OCI-LY3 (cell line): ENCODE measurements around the gene OR14I1.
A peak's percentile ranks its signal among the peaks of the same experiment; 100 is the strongest.

Experiments used
- H2AFZ ChIP-seq: fragments of 200-600, 300-600 bp; shearing (Covaris generic); 2 replicates; pipeline ENCODE4 v1.6.0; 2014; ENCODE audit warnings: antibody characterized with exemption, low read depth, low read length
- H3K27ac ChIP-seq: fragments of 200-600, 300-600 bp; sonication (generic); 2 replicates; pipeline ENCODE4 v1.5.1; 2014; ENCODE audit warnings: mild to moderate bottlenecking, low read length, moderate library complexity, mixed read lengths
- H3K27me3 ChIP-seq: fragments of 200-600, 300-600 bp; sonication (generic); 2 replicates; pipeline ENCODE4 v1.6.1; 2014; ENCODE audit warnings: low read depth, low read length, mixed read lengths
- H3K36me3 ChIP-seq: fragments of 200-600, 300-600 bp; sonication (generic); replicated peaks from 2 replicates; pipeline ENCODE3; 2014; ENCODE audit warnings: low read depth, low read length, mixed read lengths
- H3K4me1 ChIP-seq: fragments of 300-600, 200-600 bp; sonication (generic); 2 replicates; pipeline ENCODE4 v1.6.1; 2014; ENCODE audit warnings: low read length, mixed read lengths
- H3K4me2 ChIP-seq: fragments of 200-600, 300-600 bp; sonication (generic); 2 replicates; pipeline ENCODE4 v1.6.1; 2014; ENCODE audit warnings: low read length, mixed read lengths
- H3K4me3 ChIP-seq: fragments of 300-600, 200-600 bp; sonication (generic); 2 replicates; pipeline ENCODE4 v1.5.1; 2014; ENCODE audit warnings: antibody characterized with exemption, mild to moderate bottlenecking, low read length, moderate library complexity
- H3K79me2 ChIP-seq: fragments of 300-600, 200-600 bp; shearing (Covaris generic); 2 replicates; pipeline ENCODE4 v1.6.1; 2014; ENCODE audit warnings: mild to moderate bottlenecking, low read length, mixed read lengths
- H3K9ac ChIP-seq: fragments of 300-600, 200-600 bp; shearing (Covaris generic); 2 replicates; pipeline ENCODE4 v1.6.0; 2014; ENCODE audit warnings: mild to moderate bottlenecking, low read length, moderate library complexity
- H3K9me3 ChIP-seq: fragments of 200-600, 300-600 bp; shearing (Covaris generic); 2 replicates; pipeline ENCODE4 v1.6.1; 2014; ENCODE audit warnings: low read length, mixed read lengths; ENCODE audit not compliant: insufficient read depth
- H4K20me1 ChIP-seq: fragments of 200-600, 300-600 bp; sonication (generic); 2 replicates; pipeline ENCODE4 v1.6.1; 2016; ENCODE audit warnings: low read length, mixed read lengths; ENCODE audit not compliant: insufficient read depth
- EZH2phosphoT487 ChIP-seq: fragments of 200-600 bp; shearing (Covaris generic); IDR thresholded peaks from 2 replicates; pipeline ENCODE4 v1.6.1; 2018; ENCODE audit warnings: antibody characterized with exemption, mixed run types, low read depth
- TF ChIP-seq, protein P1 (sequence below): fragments of 200-600, 300-600 bp; sonication (generic); IDR thresholded peaks from 2 replicates; pipeline ENCODE4 v1.5.1; 2014; ENCODE audit warnings: antibody characterized with exemption, low read length, low read depth

The OR14I1 gene

DNA sequence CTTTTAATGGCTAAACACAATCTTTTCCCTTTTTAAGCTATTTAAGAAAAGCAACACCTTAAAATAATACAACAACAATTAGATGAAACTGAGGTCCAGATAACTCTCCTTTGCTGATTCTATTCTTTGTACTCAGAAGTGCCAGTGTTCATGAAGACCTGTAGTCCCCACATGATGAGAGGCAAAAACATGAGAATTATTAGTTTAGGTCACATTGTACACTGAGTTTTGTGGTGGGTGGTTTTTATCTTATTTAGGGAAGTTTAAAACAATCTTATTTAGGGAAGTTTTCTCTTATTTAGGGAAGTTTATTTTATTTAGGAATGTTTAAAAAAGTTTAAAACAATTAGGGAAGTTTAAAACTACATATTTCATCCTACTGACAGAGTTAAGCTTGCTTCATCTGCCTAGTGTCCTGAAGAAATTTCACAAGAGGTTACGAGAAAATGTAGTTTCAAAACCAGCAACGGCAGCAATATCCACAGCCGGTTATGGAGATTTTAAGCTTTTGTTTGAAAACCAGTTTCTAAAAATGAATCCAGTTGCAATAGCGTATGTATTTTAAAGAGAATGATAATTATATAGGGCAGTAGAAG is 7.8 kb upstream of the OR14I1 start:
- no peaks in the 10 kb centered on the region for H3K4me1 ChIP-seq
- H4K20me1 ChIP-seq, result no peaks in the 10 kb centered on the region
- TF ChIP-seq, protein P1, sequence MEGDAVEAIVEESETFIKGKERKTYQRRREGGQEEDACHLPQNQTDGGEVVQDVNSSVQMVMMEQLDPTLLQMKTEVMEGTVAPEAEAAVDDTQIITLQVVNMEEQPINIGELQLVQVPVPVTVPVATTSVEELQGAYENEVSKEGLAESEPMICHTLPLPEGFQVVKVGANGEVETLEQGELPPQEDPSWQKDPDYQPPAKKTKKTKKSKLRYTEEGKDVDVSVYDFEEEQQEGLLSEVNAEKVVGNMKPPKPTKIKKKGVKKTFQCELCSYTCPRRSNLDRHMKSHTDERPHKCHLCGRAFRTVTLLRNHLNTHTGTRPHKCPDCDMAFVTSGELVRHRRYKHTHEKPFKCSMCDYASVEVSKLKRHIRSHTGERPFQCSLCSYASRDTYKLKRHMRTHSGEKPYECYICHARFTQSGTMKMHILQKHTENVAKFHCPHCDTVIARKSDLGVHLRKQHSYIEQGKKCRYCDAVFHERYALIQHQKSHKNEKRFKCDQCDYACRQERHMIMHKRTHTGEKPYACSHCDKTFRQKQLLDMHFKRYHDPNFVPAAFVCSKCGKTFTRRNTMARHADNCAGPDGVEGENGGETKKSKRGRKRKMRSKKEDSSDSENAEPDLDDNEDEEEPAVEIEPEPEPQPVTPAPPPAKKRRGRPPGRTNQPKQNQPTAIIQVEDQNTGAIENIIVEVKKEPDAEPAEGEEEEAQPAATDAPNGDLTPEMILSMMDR, result no peak
- no peak for TF ChIP-seq EZH2phosphoT487
- no peak overlapping the region for H2AFZ ChIP-seq
- H3K27ac ChIP-seq, result no peak overlapping the region
- no peaks in the 10 kb centered on the region for H3K36me3 ChIP-seq
- H3K4me3 ChIP-seq, result no peak overlapping the region
- H3K9ac ChIP-seq, result no peak overlapping the region
- peaks cover 18% of the 10 kb centered on the region; the same call in 1 of the 2 replicates for H3K9me3 ChIP-seq
- peaks cover 34% of the 10 kb centered on the region for H3K27me3 ChIP-seq
- H3K4me2 ChIP-seq, result no peak overlapping the region
- H3K79me2 ChIP-seq, result no peaks in the 10 kb centered on the region

DNA sequence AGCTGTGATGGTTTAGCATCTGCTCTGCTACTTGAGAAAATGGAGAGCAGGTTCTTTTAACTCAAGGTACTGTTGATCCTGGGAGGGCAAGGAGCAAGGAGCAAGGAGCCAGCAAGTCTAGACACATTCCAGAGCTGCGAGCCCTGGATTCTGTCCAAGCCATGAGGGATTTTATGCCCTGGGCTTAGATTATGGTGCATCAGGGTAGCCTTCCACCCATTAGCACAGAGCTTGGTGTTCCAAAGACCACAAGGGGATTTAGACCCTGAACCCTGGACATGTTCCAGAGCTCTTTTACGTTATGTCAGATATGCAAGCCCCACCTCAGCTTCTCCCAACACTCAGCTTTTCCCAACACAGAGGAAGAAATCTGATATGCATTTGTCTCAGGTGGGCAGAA is 2.0 kb upstream of the OR14I1 start:
- H3K36me3 ChIP-seq, result no peaks in the 10 kb centered on the region
- no peak overlapping the region for H2AFZ ChIP-seq
- no peak overlapping the region for H3K4me3 ChIP-seq
- no peak for TF ChIP-seq EZH2phosphoT487
- TF ChIP-seq, protein P1, result no peak
- no peak overlapping the region for H3K9ac ChIP-seq
- peaks cover 53% of the 10 kb centered on the region for H3K27me3 ChIP-seq
- H3K4me1 ChIP-seq, result no peaks in the 10 kb centered on the region
- no peak overlapping the region for H3K4me2 ChIP-seq
- no peaks in the 10 kb centered on the region for H3K9me3 ChIP-seq
- H3K27ac ChIP-seq, result no peak overlapping the region
- no peaks in the 10 kb centered on the region for H4K20me1 ChIP-seq
- no peaks in the 10 kb centered on the region for H3K79me2 ChIP-seq

DNA sequence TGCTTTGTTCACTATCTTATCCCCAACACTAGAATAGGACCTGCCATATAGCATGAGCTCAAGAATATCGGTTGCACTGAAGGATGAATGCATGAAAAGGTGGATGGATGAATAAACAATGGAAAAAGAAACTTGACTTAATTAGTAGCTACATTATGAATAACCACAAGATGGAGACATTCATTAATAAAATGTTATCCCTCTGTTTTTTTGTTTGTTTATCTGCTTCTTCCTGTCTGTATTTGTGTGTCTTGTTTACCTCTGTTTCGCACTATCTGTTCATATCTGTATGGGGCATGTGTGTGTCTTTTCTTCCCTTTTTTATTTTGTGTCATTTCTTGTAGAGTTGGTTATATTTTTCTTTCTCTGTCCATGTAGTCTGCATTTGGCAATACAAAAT is 1.1 kb upstream of the OR14I1 start:
- Histone ChIP-seq H2AFZ (no peak overlapping the region), H3K4me1 (no peaks in the 10 kb centered on the region), H3K9ac (no peak overlapping the region), H3K4me3 (no peak overlapping the region), H3K36me3 (no peaks in the 10 kb centered on the region), H3K27me3 (peaks cover 58% of the 10 kb centered on the region), H3K27ac (no peak overlapping the region), H4K20me1 (no peaks in the 10 kb centered on the region), H3K9me3 (no peaks in the 10 kb centered on the region), H3K79me2 (no peaks in the 10 kb centered on the region), H3K4me2 (no peak overlapping the region)
- no peak for TF ChIP-seq EZH2phosphoT487
- TF ChIP-seq, protein P1, result peak; percentile 50

DNA sequence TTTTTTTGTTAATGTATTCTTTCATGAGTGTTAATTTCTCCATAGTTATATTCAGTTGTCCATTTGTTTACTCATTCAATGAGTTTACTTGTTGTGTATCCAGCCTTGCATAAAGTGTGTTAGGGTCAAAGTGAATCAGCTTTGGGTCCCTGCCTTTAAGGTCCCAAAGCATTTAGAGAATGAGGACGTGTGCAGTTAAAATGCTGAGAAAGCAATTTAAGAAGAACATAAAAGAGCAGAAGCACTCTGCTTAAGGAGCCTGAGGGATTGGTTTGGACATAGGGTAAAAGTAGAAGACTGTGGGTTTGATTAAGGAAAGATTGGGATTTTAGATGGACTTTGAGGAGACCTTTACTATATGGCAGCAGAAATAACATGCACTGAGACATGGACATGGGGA is 3.5 kb downstream of the OR14I1 start:
- H3K4me2 ChIP-seq, result no peak overlapping the region

More for the DNA sequence above, 3.5 kb downstream of the OR14I1 start:
- H3K4me1 ChIP-seq, result no peaks in the 10 kb centered on the region
- TF ChIP-seq EZH2phosphoT487, result no peak
- TF ChIP-seq, protein P1, result no peak
- no peak overlapping the region for H3K4me3 ChIP-seq
- H4K20me1 ChIP-seq, result no peaks in the 10 kb centered on the region
- no peak overlapping the region for H3K27ac ChIP-seq
- H3K9ac ChIP-seq, result no peak overlapping the region
- no peaks in the 10 kb centered on the region for H3K9me3 ChIP-seq
- no peak overlapping the region for H2AFZ ChIP-seq
- peaks cover 45% of the 10 kb centered on the region for H3K27me3 ChIP-seq
- H3K36me3 ChIP-seq, result no peaks in the 10 kb centered on the region
- H3K79me2 ChIP-seq, result no peaks in the 10 kb centered on the region
